GM19193 (cell line): ENCODE measurements around the gene LAMTOR2.

Experiments used
- POLR2A ChIP-seq: IDR thresholded peaks from 4 replicates; pipeline ENCODE4 v1.6.1; 2011; ENCODE audit not compliant: insufficient read depth, insufficient read length; ENCODE audit errors: extremely low read depth

Gene LAMTOR2

GRCh38 chr1:156054500-156055280 is at the start of gene LAMTOR2:
Gene LAMTOR2 (plus strand): TSS chr1:156054782. CDS start chr1:156054890, 108 bp downstream.
- peak; percentile 63 for TF ChIP-seq POLR2A

- no peak for TF ChIP-seq POLR2A
These were observed 49.6 kb upstream of the LAMTOR2 start for GRCh38 chr1:156004843-156005584.

- no peak for TF ChIP-seq POLR2A
These were observed 47.8 kb upstream of the LAMTOR2 start for GRCh38 chr1:156006666-156007376.

DNA sequence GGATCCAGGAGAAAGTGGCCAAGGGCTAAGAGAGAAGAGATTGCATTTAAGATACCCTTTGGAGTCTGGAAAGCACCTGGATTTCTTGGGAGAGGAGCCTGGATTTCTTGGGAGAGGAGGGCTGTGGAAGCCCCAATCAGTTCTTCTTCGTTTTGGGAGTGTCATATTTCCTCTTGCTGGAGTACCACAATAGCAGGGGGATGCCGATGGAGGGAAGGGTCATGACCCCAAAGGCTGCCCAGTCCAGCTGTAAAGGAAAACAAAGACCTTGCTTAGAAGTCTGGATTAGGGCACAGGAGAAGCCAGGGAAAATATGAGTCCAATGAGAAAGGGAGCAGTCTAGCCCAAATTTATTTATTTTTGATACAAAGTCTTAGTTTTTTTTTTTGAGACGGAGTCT is 45.2 kb upstream of the LAMTOR2 start:
- no peak for TF ChIP-seq POLR2A

GRCh38 chr1:156012051-156012817 is 42.3 kb upstream of the LAMTOR2 start:
- TF ChIP-seq POLR2A: no peak

DNA sequence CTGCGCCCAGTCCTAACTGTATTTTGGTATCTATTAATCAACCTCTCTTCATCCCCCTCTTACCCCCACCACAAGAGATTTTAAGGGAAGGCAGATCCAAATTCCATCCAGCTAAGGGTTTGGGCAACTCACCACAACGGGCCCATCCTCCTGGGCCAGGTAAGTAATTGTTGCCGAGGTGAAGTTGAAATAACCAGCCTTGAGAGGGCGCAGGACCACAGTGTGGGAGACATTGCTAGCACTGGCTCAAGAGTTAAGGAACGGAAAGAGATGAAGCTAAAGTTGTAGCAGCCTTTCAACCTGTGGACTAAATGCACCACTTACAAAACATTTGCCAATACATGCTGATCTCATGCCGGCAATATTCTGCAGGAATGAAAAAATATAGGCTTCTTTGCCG is 39.8 kb upstream of the LAMTOR2 start:
- no peak for TF ChIP-seq POLR2A

DNA sequence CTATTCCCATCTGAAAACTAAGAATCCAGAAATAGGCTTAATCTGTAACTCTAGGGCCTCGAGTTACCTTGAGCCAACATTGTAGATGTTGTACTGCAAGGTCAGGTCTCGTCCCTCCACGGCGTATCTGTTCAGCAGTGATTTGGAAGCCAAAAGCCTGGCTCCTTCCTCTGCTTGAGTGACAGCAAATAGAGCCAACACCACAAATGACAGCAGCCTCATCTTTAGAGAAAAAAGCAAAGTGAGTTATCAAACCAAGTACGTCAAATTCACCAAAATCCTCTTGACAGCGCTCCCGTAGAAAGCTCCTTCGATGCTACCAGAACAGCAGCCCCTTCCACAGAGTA is 34.7 kb upstream of the LAMTOR2 start:
- no peak for TF ChIP-seq POLR2A

DNA sequence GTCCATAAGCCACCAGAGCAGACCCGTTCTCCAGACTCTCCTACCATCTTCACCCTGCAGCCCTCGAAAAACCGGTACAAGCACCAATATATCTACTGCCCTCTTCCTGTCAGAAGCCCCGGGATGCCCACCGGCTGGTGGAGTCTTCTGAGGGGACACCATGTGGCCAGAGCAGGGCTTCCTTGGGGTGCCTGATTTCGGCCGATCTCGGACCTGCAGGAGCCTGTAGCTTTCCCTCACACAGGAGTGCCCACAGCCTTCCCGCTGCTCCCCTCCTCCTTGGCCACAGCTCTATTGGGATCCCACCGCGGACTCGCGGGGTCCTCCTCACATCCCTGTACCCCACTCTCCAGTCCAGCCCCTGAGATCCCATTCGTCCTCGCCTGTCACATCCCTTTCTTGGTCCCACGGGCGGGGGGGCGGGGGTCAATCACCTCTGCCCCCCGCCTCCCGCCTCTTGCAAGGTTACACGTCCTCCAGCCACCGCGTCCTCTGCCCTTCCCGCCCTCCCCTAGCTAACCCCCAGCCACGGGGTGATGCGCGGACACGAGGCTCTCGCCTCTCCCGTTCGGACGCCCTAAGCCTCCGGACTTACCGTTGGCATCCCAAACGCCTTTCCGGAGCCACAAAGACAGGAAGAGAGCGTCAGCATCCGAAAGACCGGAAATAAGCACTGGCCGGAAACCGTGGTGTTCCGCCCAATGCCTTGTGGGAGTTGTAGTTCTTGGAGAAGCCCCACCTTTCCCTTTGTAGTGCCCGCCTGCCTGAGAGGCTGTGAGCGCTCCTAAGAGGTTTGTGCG is 34.1 kb upstream of the LAMTOR2 start, which contains the start of gene SSR2:
Gene SSR2, minus strand, starts transcription at position 659 of the 800 bp plus-strand sequence. CDS start 784 bp downstream, outside the sequence.
- TF ChIP-seq POLR2A: peak; percentile 89

DNA sequence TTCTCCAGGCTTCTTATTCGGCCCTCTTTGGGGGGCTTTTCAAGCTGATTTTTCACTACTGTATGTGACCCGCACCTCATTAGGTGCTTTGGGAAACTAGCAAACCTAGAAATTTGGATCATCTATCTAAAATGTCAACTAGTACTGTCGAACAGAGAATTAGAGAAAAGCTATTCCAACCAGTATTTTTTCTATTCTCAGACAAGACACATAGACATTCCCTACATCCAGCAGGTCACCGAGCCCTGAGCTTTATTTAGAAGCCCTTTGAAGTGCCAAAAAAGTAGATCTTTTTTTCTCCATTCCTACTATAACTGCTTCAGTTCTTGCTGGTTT is 33.5 kb upstream of the LAMTOR2 start:
- TF ChIP-seq POLR2A: no peak

GRCh38 chr1:156021954-156022353 is 32.6 kb upstream of the LAMTOR2 start:
- no peak for TF ChIP-seq POLR2A

DNA sequence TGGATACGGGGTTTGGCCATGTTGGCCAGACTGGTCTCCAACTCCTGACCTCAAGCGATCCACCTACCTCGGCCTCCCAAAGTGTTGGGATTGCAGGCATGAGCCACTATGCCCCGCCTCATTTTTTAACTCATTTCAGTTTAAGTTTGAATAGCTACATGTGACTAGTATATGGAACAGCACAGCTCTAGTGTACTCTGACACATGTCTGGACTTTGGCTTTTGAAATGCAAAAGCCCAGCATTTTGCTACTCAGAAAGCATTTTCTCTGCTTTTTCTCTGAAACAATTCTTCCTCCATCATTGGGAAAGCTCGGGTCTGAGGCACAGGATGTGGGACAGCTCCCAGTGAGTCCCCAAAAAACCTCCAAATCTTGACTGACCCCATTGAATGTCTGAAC is 29.8 kb upstream of the LAMTOR2 start:
- no peak for TF ChIP-seq POLR2A

DNA sequence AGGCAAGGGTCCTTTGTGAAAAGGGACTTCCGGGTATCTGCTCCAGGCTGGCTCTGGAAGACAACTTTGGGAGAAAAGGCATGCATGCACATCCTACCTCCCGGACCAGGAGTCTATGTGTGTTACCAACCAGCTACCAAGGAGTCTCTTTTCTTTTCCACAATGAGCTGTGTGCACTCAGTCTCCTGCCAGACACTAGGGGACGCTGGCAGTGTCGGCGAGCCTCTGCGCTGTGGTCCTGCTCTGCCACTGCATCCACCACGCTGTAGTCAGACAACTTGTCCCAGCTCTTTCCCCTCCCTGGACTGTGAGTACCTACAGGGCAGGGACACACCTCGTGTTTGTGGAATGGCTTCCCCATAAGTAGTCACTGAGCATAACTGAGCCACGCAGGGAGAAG is 28.7 kb upstream of the LAMTOR2 start:
- no peak for TF ChIP-seq POLR2A

- no peak for TF ChIP-seq POLR2A
These were observed 28.0 kb upstream of the LAMTOR2 start for GRCh38 chr1:156026588-156026987.

GRCh38 chr1:156033011-156033410 is 21.6 kb upstream of the LAMTOR2 start:
- TF ChIP-seq POLR2A: no peak
